K562 (cell line): ENCODE data around the gene ANO6. TPM values are rescaled to one million over a fixed set of nuclear protein-coding genes. Genes with fewer than 3 reads are reported as not detected.

ENCODE experiments used
- ZNF395 ChIP-seq: fragments of 200-800 bp; sonication (Bioruptor generic); IDR thresholded peaks from 2 replicates; pipeline ENCODE4 v1.6.1; 2017; ENCODE audit warnings: missing genetic modification characterization, missing compliant biosample characterization
- ZNF584 ChIP-seq: fragments of 200-800 bp; sonication (Bioruptor generic); IDR thresholded peaks from 2 replicates; pipeline ENCODE4 v1.6.1; 2016; ENCODE audit warnings: low read depth, mild to moderate bottlenecking, missing genetic modification characterization, missing compliant biosample characterization
- polyA plus RNA-seq, 8 experiments: library from polyadenylated mRNA; depleted of rRNA in 4 of 8; stranded (reverse) in 5 of 8; unstranded in 3 of 8; fragments of >200 nt; fragmentation: Nextera tagmentation in 2 of 8; fragmentation: Illumina TruSeq in 1 of 8; extraction: Ambion mirVana in 2 of 8; extraction: Trizol in 1 of 8; gene quantifications; 2 replicates each; pipeline versions ENCODE4 v1.2.1 to v1.2.3, GENCODE V29; 2011 to 2014; ENCODE audit warnings: inconsistent platforms in 1 of 8, missing spikeins in 1 of 8
- small RNA-seq: library from RNA; depleted of rRNA; stranded (forward); fragments of <200 nt; gene quantifications from one replicate; pipeline ENCODE3, GENCODE V24; 2014
- total RNA-seq, 7 experiments: library from RNA; depleted of rRNA in 6 of 7; stranded (reverse); fragments of >200 nt in 6 of 7; fragmentation: Illumina TruSeq in 2 of 7; extraction: Trizol in 2 of 7; gene quantifications; 2 replicates each; pipeline versions ENCODE4 v1.2.1 to v1.2.3, GENCODE V29; 2011 to 2021; ENCODE audit warnings: low replicate concordance in 1 of 7

The ANO6 gene
- total and polyA plus RNA-seq, 9 of the 15 experiments (the other 6 are each of a cell fraction or from before 2014, with no cell fraction given) = 3.5 to 24.7 (median 20.3) TPM

GRCh38 chr12:45483571-45483970, 267.7 kb downstream of the ANO6 start (continued):
- TF ChIP-seq ZNF395 (CRISPR knock-in tag) = no peak
- no peak for TF ChIP-seq ZNF584

Small RNA genes lying within 50 kb of the gene (small RNA-seq; reads per million reads assigned to genes)
- not detected for gene AC009248.2

Other genes with a start within 250 kb of the ANO6 start
- not detected in 2 replicates for gene DBX2, start 165.0 kb upstream of the ANO6 start, total RNA-seq (2014; rRNA removed)
- gene DBX2, start 165.0 kb upstream of the ANO6 start, total RNA-seq (2014; rRNA removed; fragmentation: Illumina TruSeq; extraction: Trizol) = not detected in 2 replicates
- gene DBX2, start 165.0 kb upstream of the ANO6 start, total RNA-seq (2015; rRNA removed; fragmentation: Illumina TruSeq; extraction: Trizol) = not detected in 2 replicates
- gene DBX2, start 165.0 kb upstream of the ANO6 start, total RNA-seq (2021) = not detected in 2 replicates
- not detected in 2 replicates for gene DBX2, start 165.0 kb upstream of the ANO6 start, polyA plus RNA-seq (2011; rRNA removed)
- not detected in 2 replicates for gene DBX2, start 165.0 kb upstream of the ANO6 start, polyA plus RNA-seq (2014; fragmentation: Illumina TruSeq; extraction: Trizol)
- not detected for gene DBX2, start 165.0 kb upstream of the ANO6 start, polyA plus RNA-seq (2014; fragmentation: Nextera tagmentation; extraction: Ambion mirVana)
- gene DBX2, start 165.0 kb upstream of the ANO6 start, polyA plus RNA-seq (2014; rRNA removed) = not detected in 2 replicates